ENCODE measurements around the gene PPP1R2.

DNA sequence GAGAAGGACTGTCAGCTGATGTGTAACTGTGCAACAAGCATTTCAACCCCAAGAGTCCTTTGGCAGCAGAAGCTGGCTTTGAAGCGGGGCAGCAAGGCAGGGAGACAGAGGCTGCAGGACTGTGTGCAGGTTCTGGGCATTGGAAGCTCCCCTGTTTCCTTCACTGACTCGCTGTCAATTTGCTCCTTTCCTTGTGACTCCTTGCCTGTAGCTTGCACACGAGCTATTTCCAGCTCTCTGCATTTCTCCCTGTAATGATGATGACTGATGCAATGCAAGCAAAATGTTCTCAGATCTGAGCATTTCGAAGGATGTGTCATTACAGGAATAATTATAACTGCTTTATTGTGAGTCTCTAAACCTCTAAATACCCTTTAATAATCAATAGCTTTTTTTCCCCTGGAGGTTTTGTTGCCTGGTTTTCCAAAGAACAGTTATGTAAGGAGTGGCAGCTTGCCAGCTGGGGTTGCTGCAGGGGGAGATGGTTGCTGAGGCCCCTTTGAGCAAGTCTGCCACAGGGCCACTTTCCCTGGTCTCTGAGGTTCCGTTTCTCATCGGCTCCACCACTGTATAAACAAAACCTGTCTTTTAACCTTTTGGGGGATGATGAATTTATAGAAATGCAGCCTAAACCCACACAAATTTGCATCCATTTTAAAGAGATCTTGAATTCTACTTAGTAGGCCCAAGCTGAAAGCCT is 37.8 kb upstream of the PPP1R2 start:
- TF ChIP-seq, protein P1, sequence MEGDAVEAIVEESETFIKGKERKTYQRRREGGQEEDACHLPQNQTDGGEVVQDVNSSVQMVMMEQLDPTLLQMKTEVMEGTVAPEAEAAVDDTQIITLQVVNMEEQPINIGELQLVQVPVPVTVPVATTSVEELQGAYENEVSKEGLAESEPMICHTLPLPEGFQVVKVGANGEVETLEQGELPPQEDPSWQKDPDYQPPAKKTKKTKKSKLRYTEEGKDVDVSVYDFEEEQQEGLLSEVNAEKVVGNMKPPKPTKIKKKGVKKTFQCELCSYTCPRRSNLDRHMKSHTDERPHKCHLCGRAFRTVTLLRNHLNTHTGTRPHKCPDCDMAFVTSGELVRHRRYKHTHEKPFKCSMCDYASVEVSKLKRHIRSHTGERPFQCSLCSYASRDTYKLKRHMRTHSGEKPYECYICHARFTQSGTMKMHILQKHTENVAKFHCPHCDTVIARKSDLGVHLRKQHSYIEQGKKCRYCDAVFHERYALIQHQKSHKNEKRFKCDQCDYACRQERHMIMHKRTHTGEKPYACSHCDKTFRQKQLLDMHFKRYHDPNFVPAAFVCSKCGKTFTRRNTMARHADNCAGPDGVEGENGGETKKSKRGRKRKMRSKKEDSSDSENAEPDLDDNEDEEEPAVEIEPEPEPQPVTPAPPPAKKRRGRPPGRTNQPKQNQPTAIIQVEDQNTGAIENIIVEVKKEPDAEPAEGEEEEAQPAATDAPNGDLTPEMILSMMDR (IDR thresholded peaks at IDR 0.05; ENCODE audit: poor library complexity, severe bottlenecking): no peak
- TF ChIP-seq EZH2 (IDR thresholded peaks at IDR 0.05; ENCODE audit: borderline replicate concordance, insufficient read depth, low read length, poor library complexity, severe bottlenecking): no peak
- TF ChIP-seq TAF1 (IDR thresholded peaks at IDR 0.05; ENCODE audit: low read depth): no peak
- TF ChIP-seq, protein P2, sequence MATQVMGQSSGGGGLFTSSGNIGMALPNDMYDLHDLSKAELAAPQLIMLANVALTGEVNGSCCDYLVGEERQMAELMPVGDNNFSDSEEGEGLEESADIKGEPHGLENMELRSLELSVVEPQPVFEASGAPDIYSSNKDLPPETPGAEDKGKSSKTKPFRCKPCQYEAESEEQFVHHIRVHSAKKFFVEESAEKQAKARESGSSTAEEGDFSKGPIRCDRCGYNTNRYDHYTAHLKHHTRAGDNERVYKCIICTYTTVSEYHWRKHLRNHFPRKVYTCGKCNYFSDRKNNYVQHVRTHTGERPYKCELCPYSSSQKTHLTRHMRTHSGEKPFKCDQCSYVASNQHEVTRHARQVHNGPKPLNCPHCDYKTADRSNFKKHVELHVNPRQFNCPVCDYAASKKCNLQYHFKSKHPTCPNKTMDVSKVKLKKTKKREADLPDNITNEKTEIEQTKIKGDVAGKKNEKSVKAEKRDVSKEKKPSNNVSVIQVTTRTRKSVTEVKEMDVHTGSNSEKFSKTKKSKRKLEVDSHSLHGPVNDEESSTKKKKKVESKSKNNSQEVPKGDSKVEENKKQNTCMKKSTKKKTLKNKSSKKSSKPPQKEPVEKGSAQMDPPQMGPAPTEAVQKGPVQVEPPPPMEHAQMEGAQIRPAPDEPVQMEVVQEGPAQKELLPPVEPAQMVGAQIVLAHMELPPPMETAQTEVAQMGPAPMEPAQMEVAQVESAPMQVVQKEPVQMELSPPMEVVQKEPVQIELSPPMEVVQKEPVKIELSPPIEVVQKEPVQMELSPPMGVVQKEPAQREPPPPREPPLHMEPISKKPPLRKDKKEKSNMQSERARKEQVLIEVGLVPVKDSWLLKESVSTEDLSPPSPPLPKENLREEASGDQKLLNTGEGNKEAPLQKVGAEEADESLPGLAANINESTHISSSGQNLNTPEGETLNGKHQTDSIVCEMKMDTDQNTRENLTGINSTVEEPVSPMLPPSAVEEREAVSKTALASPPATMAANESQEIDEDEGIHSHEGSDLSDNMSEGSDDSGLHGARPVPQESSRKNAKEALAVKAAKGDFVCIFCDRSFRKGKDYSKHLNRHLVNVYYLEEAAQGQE (IDR thresholded peaks at IDR 0.05; ENCODE audit: borderline replicate concordance): no peak
- peak; percentile 59 for TF ChIP-seq POLR2AphosphoS5 (IDR thresholded peaks at IDR 0.05)
- no peak for TF ChIP-seq MXI1 (conservative IDR thresholded peaks at IDR 0.05; ENCODE audit: poor library complexity, severe bottlenecking)
- TF ChIP-seq RAD21 (conservative IDR thresholded peaks at IDR 0.05): no peak
- no peak for TF ChIP-seq EP300 (conservative IDR thresholded peaks at IDR 0.05; ENCODE audit: poor library complexity, severe bottlenecking)
- no peak for TF ChIP-seq SMC3 (conservative IDR thresholded peaks at IDR 0.05; ENCODE audit: poor library complexity)
